Fibroblast of skin of back (primary cell): ENCODE measurements around the gene DPP3.
"Not testable (repeated sequence)": the region's sequence is repeated elsewhere in the genome, so short reads cannot be mapped to it uniquely, and the experiment has no call there.

ENCODE experiments used
- DNase-seq: peaks from one replicate; pipeline ENCODE4 v3.0.0-alpha.2; 2013

The DPP3 gene

DNA sequence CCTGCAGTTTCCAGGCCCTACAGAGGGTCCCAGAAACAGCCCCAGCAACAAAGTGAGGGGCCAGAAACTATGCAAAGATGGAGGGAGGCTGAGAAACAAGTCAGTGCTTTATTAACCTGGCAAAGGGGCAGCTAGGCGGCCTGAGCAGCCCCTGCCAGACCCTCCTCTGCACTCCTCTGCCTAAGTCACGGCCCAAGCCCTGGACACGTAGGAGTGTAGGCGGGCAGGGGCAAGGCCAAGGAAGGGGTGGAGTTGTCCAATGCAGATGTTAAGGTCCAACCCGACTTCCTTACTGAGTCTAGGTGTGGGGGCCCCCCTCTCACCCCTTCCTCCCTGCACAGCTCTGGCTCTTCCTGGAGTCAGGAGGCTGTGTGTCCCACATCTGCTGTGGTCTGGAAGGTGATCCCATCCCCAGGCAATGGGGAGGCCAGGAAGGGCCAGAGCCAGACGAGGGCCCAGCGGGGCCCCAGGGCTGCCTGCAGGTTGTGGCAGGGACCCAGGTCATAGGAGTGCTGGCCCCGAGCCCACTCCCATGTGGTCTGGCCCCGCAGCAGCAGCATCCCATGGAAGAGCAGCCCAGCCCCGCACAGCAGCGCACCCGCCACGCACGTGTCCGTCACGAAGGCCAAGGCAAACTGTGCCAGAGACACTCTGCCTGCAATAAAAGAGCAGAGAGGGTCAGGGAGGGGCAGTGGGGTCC, 59.1 kb downstream of the DPP3 start:
- DNase-seq = no peak

DNA sequence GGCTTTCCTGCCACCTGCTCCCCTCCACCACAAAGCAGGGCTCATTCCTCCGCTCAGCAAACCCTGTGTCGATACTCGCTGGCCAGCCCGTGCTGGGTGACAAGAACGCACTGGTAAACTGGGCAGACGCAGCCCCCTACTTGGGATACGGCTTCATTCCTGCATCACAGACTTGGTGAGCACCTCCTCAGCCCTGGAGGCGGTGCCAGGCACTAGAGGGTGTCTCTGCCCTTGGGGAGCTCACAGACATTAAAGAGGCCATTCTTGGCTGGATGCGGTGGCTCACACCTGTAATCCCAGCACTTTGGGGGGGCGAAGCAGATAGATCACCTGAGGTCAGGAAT, 59.6 kb downstream of the DPP3 start:
- no peak for DNase-seq

DNA sequence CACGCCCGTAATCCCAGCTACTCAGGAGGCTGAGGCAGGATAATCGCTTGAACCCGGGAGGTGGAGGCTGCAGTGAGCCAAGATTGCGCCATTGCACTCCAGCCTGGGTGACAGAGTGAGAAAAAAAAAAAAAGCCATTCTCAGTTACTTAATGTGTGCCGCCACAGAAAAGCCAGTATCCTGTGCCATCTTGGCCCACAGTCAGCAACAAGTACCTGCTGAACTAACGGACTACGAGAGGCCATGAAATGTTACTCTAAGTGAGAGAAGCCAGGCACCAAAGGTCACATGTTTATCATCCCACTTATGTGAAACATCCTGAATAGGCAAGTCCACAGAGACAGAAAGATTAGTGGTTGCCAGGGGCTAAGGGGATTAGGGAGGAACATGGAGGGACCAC, 60.4 kb downstream of the DPP3 start:
- DNase-seq = not testable (repeated sequence)

DNA sequence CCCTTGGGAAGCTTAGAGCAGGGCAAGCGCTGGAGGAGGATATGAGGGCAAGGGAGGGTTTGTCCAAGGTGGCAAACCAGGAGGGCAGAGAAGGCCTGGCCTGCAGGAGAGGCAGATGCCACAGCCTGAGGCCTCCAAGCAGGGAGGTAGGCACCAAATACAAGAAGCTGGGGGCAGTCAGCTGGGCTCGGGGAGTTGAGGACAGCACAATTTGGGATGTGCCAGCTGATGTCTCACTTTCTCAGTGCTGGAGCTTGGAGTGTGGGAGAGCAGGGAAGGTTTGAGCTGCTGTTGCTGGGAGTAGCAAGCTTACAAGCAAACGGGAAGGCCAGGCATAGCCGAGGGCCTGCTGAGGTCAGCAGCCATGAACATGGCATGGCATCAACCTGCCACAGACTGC, 61.7 kb downstream of the DPP3 start:
- DNase-seq = no peak

DNA sequence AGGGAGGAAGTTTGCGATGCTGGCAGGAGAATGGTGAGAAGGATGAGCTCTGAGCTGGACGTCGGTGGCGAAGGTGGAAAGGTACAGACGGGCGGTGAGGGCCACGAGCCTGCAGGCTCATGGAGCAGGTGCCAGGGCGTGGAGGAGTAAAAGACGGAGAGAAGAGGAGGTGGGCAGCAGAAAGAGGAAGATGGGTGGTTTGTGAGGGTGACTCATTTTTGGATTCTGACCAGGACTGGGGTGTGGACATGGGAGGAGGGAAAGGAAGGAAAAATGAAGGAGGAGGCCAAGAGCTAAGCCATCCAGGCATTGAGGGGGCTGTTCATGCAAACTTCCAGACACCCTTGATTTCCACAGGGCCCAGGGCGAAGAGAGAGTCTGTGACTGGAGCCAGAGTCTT, 62.1 kb downstream of the DPP3 start:
- no peak for DNase-seq

DNA sequence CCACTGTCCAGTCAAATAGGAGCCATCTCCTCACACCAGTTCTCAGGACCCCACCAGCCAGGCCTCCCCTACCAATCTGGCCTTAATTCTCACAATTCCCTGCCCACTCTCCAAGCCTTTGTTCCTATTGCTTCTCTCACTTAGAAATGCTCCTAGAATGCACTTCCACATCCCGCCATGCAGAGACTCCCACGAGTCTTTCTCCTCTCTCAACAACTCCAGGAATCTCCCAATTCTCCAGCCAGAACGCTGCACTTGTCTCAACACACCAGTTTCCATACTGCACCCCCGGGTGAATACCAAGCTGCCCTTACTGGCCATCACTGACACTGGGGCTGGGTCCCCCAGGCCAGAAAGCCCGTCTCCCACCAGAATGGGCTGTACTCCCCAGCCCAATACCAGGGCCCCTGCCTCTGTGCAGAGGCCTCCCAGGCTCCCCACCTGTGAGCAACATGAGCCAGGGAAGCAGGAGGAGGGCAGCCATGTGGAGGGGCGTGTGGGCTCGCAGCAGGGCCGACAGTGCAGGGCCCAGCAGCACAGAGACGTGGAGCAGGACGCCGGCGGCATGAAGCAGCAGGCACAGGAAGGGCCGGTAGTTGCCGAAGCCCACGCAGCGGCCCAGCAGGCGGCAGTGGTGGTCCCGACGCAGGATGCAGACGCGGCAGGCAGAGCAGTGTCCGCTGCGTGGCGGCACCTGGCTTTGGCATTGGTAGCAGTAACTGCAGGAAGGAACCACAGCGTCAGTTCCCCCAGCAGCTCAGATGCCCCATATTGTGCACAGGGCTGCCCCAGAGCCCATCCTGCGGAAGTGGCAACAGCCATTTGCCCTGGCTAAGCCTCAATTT, 63.3 kb downstream of the DPP3 start:
- peak; percentile 40 for DNase-seq

DNA sequence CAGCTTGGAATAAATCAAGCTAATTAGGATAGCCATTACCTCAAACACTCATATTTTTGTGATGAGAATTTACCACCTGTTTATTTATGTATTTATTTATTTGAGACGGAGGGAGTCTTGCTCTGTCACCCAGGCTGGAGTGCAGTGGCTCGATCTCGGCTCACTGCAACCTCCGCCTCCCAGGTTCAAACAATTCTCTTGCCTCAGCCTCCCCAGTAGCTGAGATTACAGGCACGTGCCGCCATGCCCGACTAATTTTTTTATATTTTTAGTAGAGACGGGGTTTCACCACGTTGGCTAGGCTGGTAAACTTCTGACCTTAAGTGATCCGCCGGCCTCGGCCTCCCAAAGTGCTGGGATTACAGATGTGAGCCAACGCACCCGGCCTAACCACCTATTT, 64.7 kb downstream of the DPP3 start:
- not testable (repeated sequence) for DNase-seq

DNA sequence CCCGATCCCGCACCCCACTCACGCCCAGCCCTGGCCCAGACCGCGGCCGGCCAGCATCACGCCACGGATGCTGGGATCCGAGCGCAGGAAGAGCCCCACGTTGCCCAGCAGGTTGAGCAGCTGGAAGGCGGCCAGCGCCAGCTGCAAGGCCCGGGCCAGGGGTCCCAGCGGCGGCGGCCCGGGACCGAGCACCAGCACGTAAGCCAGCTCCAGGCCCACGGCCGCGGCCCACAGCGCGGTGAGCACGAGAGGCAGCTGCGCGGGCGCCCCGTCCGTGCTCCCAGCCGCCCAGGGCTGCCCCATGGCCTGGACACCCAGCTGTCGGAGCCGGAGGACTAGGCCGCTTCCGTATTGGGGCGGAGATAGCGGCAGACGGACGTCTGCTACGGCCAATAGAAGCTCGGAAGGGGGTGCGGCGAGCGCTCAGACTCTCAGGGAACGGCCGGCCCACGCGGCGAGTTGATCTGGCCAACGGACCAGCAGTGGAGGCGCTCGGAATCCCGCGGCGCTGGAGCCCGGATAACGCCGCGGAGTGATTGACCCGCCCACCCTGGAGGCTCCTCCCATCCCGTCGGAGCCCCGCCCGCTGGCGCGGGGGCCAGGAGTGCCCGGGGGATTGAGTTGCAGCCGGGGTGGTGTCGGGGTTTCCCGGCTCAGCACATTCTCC, 65.6 kb downstream of the DPP3 start, which contains the start of gene ZDHHC24:
Gene ZDHHC24, minus strand, starts transcription at position 348 of the 667 bp plus-strand sequence. Its CDS starts 45 bp downstream, at position 303.
- DNase-seq = peak; percentile 98

DNA sequence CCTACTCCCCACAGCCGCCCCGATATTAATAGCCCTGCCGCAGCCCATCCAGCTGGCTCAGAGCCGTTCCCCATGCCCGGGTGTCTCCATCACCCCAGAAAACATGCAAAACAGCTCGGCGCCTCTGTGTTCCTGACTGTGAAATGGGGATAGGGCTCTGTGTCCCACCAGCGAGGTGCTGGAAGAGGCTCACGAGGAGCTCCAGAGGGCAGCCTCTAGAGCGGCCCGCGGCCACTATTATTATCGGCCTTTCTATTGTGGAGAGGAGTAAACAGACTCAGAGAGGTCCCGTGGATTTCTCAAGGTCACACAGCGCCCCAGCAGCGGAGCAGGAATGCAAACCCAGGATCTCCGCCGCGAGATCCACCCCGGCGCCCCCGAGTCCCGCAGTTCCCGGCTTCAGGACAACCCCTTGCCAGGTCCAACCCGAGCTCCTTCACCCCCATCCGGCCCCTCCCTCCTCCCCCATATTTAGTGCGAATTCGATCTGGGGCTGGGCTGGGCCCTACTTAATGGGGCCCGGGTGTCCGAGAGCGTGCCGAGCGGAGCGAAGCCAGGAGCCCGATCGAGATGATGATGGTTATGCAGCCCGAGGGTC, 66.2 kb downstream of the DPP3 start, which contains the start of gene ACTN3:
Gene ACTN3, plus strand, starts transcription at position 536 of the 598 bp plus-strand sequence. Its CDS starts 35 bp downstream, at position 571.
- peak; percentile 30 for DNase-seq

DNA sequence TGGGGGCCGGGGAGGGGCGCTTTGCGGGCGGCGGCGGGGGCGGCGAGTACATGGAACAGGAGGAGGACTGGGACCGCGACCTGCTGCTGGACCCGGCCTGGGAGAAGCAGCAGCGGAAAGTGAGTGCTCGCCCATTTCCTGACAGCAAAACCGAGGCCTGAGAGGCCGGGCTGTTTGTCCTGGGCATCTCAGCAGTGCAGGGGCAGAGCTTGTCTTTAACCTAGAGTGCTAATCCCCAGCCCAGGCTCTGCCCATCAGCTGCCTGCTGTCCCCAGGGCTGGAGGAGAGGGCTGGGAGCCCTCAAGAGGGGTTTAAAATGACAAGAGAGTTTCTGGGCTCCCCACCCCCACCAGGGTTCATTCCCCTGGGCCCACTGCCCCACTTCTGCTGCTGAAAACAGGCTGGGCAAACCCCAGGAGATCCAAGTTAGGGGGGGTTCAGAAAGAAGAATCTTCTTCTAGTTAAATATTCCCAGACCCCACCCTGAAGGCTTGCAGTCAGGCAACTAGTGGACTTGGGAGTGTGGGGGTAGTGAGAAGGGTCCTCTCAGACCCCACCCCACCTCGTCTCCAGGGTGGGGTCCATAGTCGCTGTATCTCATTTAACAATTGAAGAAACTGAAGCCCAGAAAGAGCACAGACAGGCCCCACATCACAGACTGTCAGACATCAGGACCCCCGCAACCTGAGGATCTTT, 66.9 kb downstream of the DPP3 start:
- no peak for DNase-seq

DNA sequence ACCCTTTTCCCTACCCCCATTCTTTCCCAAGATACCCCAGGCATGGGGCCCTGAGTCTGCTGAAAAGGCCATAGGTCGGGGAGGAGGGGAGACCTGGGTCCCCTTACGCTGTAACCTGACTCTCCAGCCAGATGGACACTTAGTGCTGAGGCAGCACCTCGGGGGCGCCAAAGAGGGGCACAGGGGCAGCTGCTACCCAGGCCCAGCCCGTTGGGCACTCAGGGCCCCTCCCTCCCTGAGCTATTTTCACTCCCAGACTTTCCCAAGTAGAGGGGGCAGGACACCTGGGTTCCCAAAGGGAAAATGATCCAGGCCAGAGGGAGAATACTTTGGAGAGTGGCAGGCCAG, 67.4 kb downstream of the DPP3 start:
- DNase-seq = no peak

DNA sequence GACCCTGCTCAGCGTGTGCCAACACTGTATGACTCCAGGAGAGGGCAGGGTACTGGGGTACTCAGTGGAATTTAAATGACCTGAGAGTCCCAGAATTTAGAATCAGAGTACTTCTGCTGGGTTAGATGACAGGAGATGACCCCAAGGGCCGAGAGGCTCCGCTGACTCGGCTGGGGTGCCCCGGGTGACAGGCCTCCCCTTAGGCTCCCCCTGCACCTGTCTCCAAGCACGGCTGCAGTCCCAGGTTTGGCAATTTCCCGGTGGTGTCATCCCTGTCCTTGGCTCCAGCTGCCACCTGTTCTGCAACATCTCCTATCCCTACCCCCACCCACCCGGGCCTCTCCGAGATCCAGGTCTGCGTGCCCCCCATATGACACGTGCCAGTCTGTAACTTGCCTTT, 67.8 kb downstream of the DPP3 start:
- no peak for DNase-seq

DNA sequence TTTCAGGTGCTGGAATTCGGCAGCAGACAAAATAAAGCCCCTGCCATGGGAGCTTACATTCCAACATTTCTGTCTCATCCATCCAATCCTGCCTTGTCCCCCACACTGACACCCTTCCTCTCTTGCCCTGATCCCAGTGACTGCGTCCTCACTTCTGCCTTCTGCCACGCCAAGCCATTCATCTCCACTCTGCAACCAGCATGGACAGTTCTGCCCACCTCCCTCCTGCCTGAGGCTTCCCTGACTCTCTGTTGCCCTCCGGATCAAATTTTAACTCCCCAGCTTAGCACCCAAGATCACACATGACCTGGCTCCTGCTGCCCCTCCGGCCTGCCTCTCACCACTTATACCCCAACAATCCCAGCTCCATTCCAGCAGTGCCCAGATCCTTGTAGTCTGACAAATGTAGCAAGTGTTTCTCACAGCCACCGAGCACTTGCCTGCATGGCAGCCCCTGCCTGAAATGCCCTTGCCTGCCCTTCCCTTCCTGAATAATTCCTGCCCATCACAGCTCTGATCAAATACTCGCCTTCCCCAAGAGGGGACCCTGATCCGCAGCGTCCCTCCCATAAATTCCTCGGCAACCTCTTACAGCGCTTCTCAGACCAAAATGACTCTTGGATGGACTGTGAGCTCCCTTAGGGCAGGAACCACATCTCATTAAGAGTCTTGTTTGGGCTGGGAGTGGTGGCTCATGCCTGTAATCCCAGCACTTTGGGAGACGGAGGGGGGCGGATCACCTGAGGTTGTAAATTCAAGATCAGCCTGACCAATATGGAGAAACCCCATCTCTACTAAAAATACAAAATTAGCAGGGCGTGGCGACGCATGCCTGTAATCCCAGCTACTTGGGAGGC, 68.8 kb downstream of the DPP3 start:
- DNase-seq = no peak

DNA sequence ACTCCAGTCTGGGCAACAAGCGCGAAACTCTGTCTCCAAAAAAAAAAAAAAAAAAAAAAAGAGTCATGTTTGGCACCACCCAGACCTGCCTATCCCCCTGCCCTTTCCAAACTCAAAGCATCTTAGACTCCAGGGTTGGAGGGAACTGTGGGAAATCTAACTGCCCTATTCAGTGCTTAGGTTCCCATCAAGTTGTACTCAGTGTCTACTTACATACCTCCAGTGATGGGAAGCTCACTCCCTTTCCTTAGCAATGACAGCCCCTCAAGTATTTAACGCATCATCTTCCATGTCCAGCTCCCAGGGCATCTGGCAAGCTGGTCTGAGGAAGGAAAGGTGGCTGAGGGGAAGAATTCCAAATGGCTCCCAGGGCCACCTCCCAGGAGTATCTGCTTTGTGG, 69.5 kb downstream of the DPP3 start:
- no peak for DNase-seq

DNA sequence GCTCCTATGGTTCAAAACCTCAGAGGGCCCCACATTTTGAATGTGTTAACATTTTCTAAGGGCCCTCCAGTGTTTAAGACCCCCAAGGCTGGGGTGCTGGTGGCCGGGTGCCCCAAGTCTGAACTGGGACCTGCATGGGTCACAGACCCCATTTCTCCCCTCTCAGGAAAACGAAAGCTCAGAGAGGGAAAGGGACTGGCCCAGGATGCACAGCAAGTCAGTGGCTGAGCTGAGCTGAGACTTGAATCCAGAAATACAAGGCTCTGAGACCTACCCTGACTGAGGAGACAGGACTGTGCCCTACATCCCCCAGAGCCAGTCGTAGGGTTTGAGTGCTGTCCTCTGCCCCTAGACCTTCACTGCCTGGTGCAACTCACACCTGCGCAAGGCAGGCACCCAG, 70.7 kb downstream of the DPP3 start:
- no peak for DNase-seq

DNA sequence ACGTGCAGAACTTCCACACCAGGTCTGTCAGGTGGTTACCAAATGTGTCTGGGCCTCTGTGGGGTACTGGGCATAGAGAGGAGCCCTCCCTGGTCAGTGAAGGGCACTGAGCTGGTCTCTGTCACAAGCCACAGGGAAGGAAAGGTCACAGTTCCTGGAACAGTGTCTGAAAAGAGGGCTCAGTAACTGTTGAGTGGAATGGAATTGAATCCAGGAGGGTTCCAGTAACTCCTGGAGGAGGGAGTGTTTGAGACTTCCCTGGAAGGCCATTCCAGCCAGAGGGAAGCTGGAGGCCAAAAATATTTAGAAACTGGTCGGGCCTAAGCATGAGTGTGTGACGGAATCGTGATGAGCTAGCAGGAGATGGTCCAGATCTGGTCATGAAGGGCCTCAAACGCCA, 74.4 kb downstream of the DPP3 start:
- no peak for DNase-seq

DNA sequence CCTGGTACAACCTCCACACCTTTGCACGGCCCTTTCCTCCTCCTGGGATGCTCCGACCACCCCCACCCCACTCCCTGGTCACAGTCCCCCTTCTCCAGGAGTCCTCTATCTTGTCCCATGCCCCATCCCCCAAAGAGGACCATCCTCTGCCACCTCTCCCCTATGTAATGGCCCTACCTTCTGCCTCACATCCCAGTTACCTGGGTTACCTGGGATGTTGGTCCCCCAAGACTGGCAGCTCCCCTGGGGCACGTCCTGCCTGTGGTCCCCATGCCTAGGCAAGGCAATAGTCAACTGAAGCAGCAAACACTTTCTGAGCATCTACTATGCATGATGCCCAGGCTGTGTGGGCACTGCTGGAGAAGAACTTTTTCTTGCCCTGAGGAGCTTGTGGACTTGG, 75.2 kb downstream of the DPP3 start:
- DNase-seq = no peak

DNA sequence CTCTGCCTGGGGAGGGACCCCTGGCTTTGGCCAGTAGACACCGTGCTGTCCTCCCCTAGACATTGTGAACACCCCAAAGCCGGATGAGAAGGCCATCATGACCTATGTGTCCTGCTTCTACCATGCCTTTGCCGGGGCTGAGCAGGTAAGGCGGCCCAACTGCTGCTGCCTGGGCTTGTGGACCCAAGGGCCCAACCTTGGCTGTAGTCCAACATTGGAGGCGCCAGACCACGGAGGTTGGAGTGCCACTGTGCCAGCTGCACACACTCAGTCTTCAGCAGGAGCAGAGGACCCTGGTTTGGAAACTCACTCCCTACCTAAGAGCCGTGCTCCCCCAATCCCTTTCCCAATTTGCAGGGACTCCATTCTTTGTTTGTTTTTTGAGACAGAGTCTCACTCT, 75.9 kb downstream of the DPP3 start:
- no peak for DNase-seq

DNA sequence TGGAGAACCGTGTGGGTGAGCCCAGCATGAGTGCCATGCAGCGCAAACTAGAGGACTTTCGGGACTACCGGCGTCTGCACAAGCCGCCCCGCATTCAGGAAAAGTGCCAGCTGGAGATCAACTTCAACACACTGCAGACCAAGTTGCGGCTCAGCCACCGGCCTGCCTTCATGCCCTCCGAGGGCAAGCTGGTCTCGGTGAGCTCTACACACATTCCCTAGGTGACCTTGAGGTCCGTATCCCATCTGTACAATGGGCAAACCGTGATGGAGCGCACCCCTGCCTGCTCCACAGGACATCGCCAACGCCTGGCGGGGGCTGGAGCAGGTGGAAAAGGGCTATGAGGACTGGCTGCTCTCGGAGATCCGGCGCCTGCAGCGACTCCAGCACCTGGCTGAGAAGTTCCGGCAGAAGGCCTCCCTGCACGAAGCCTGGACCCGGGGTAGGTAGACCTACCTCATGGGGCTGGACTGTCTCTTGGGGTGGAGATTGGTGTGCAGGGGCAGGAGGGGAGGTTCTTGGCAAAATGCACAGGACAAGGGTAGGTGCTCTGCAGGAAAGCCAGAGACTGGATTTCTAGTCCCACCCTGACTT, 77.6 kb downstream of the DPP3 start:
- no peak for DNase-seq
